ENCODE results near the gene CD6. TPM values are rescaled to one million over a fixed set of nuclear protein-coding genes. Genes with fewer than 3 reads are reported as not detected.

The CD6 gene
- total RNA-seq, 1 experiment from 2014 or later = 1.4 TPM

DNA sequence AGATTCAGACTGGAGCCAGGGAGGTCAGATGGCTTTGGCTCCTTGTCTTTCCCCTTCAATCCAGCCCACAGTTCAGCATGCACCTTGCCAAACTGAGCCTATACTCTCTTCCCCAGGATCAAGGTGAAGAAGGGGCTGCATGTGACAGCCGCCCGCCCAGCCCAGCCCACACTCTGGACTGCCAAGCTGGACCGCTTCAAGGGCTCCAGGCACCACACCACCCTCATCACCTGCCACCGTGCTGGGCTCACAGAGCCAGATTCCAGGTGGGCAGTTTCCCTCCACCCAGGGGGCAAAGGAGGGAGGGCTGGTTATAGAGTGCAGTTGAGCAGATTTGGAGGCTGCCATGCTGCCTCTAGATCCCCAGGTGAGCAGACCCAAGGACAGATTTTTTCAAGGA lies 41.1 kb upstream of the CD6 start:
- Histone ChIP-seq H3K4me3 (replicated peaks in 1 of 2; ENCODE audit: low read depth in 1 of 2, low read length in 2 of 2) (no peak overlapping the region), H3K9me3 (ENCODE audit: control insufficient read depth in 1 of 2, insufficient read depth in 1 of 2, low read depth in 1 of 2, low read length in 2 of 2) (no peaks in the 10 kb centered on the region), H3K36me3 (ENCODE audit: control insufficient read depth in 1 of 2, insufficient read depth in 2 of 2, low read length in 2 of 2) (peaks cover 13 to 25% of the 10 kb centered on the region in 2 experiments; a peak in 3 of 4 replicates), H3K9me2 (ENCODE audit: insufficient read depth) (no peaks in the 10 kb centered on the region), H3K27ac (ENCODE audit: low read depth, low read length) (no peak overlapping the region), H3K79me2 (ENCODE audit: insufficient read depth, low read length) (no peaks in the 10 kb centered on the region; the same call in 1 of the 2 replicates), H2AFZ (ENCODE audit: low read depth, low read length, poor library complexity, severe bottlenecking) (no peak overlapping the region), H3K4me2 (ENCODE audit: low read length) (no peak overlapping the region), H3K9ac (ENCODE audit: low read length) (no peak overlapping the region), H3K27me3 (ENCODE audit: insufficient read depth, low read length) (no peaks in the 10 kb centered on the region), H4K20me1 (ENCODE audit: insufficient read depth) (no peaks in the 10 kb centered on the region), H3K4me1 (ENCODE audit: control insufficient read depth in 1 of 2, insufficient read depth in 2 of 2, low read length in 2 of 2) (peaks cover 8% of the 10 kb centered on the region in 2 experiments)
- POLR2A ChIA-PET = no interaction called here
- RAD21 ChIA-PET (ENCODE audit: low non-redundant PET in 1 of 2, low total read pairs in 2 of 2, uncharacterized antibody in 2 of 2, unreplicated experiment in 2 of 2) = no interaction called here
- intact Hi-C loops (cut with micrococcal nuclease) = no loop called here
- BruUV-seq (replicated peaks) = no TSS peak
- no peak for DNase-seq (ENCODE audit: low read depth, low spot score)
- CTCF ChIA-PET = no interaction called here
- no peak for TF ChIP-seq POLR2A (IDR thresholded peaks at IDR 0.05; ENCODE audit: borderline replicate concordance, extremely low read depth, insufficient read depth, insufficient read length)
- no peak for TF ChIP-seq EZH2 (IDR thresholded peaks at IDR 0.05)
- TF ChIP-seq, protein P1, sequence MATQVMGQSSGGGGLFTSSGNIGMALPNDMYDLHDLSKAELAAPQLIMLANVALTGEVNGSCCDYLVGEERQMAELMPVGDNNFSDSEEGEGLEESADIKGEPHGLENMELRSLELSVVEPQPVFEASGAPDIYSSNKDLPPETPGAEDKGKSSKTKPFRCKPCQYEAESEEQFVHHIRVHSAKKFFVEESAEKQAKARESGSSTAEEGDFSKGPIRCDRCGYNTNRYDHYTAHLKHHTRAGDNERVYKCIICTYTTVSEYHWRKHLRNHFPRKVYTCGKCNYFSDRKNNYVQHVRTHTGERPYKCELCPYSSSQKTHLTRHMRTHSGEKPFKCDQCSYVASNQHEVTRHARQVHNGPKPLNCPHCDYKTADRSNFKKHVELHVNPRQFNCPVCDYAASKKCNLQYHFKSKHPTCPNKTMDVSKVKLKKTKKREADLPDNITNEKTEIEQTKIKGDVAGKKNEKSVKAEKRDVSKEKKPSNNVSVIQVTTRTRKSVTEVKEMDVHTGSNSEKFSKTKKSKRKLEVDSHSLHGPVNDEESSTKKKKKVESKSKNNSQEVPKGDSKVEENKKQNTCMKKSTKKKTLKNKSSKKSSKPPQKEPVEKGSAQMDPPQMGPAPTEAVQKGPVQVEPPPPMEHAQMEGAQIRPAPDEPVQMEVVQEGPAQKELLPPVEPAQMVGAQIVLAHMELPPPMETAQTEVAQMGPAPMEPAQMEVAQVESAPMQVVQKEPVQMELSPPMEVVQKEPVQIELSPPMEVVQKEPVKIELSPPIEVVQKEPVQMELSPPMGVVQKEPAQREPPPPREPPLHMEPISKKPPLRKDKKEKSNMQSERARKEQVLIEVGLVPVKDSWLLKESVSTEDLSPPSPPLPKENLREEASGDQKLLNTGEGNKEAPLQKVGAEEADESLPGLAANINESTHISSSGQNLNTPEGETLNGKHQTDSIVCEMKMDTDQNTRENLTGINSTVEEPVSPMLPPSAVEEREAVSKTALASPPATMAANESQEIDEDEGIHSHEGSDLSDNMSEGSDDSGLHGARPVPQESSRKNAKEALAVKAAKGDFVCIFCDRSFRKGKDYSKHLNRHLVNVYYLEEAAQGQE (IDR thresholded peaks at IDR 0.05; ENCODE audit: low read depth) = no peak
- no peak for TF ChIP-seq ELF1 (IDR thresholded peaks at IDR 0.05; ENCODE audit: borderline replicate concordance, low read depth)
- TF ChIP-seq SIN3A (IDR thresholded peaks at IDR 0.05; ENCODE audit: low read depth) = no peak
- no peak for ATAC-seq

DNA sequence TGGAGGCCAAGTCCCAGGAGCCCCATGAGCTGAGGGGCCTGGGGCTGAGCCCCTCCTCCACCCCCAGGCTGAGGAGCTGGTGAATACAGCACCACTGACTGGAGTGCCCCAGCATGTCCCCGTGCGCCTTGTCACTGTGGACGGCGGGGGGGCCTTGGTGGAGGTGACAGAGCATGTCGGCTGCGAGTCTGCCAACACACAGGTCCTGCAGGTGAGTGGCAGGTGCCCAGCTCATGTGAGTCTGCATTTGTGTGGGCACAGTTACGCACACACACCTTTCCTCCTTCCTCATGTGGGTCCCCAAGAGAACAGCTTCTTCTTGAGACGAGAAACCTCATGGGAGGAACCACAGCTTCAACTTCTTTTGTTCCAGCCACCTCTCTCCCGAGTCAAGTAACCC lies 39.6 kb upstream of the CD6 start:
- Histone ChIP-seq H3K79me2 (ENCODE audit: insufficient read depth, low read length) (no peaks in the 10 kb centered on the region), H3K36me3 (ENCODE audit: control insufficient read depth in 1 of 2, insufficient read depth in 2 of 2, low read length in 2 of 2) (peaks cover 9 to 19% of the 10 kb centered on the region in 2 experiments; a peak in 3 of 4 replicates), H2AFZ (ENCODE audit: low read depth, low read length, poor library complexity, severe bottlenecking) (no peak overlapping the region), H3K4me2 (ENCODE audit: low read length) (no peak overlapping the region), H4K20me1 (ENCODE audit: insufficient read depth) (no peaks in the 10 kb centered on the region), H3K9me3 (ENCODE audit: control insufficient read depth in 1 of 2, insufficient read depth in 1 of 2, low read depth in 1 of 2, low read length in 2 of 2) (no peaks in the 10 kb centered on the region), H3K9me2 (ENCODE audit: insufficient read depth) (no peaks in the 10 kb centered on the region), H3K27me3 (ENCODE audit: insufficient read depth, low read length) (no peaks in the 10 kb centered on the region), H3K9ac (ENCODE audit: low read length) (no peak overlapping the region), H3K4me1 (ENCODE audit: control insufficient read depth in 1 of 2, insufficient read depth in 2 of 2, low read length in 2 of 2) (no peaks in the 10 kb centered on the region), H3K4me3 (replicated peaks in 1 of 2; ENCODE audit: low read depth in 1 of 2, low read length in 2 of 2) (no peak overlapping the region), H3K27ac (ENCODE audit: low read depth, low read length) (no peak overlapping the region)
- ChIA-PET POLR2A (no interaction called here), RAD21 (ENCODE audit: low non-redundant PET in 1 of 2, low total read pairs in 2 of 2, uncharacterized antibody in 2 of 2, unreplicated experiment in 2 of 2) (no interaction called here), CTCF (no interaction called here)
- DNase-seq (ENCODE audit: low read depth, low spot score) = no peak
- intact Hi-C loops (cut with micrococcal nuclease) = no loop called here
- BruUV-seq (replicated peaks) = no TSS peak
- no peak for ATAC-seq
- TF ChIP-seq, protein P1 (IDR thresholded peaks at IDR 0.05; ENCODE audit: low read depth) = no peak
- TF ChIP-seq, protein P2, sequence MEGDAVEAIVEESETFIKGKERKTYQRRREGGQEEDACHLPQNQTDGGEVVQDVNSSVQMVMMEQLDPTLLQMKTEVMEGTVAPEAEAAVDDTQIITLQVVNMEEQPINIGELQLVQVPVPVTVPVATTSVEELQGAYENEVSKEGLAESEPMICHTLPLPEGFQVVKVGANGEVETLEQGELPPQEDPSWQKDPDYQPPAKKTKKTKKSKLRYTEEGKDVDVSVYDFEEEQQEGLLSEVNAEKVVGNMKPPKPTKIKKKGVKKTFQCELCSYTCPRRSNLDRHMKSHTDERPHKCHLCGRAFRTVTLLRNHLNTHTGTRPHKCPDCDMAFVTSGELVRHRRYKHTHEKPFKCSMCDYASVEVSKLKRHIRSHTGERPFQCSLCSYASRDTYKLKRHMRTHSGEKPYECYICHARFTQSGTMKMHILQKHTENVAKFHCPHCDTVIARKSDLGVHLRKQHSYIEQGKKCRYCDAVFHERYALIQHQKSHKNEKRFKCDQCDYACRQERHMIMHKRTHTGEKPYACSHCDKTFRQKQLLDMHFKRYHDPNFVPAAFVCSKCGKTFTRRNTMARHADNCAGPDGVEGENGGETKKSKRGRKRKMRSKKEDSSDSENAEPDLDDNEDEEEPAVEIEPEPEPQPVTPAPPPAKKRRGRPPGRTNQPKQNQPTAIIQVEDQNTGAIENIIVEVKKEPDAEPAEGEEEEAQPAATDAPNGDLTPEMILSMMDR (IDR thresholded peaks at IDR 0.05 in 2 of 3, conservative IDR thresholded peaks at IDR 0.05 in 1 of 3; ENCODE audit: borderline replicate concordance in 1 of 3, insufficient read depth in 1 of 3, low read depth in 2 of 3, low read length in 2 of 3) = no peak
- TF ChIP-seq, protein P3, sequence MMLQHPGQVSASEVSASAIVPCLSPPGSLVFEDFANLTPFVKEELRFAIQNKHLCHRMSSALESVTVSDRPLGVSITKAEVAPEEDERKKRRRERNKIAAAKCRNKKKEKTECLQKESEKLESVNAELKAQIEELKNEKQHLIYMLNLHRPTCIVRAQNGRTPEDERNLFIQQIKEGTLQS (IDR thresholded peaks at IDR 0.05) = no peak
- TF ChIP-seq RAD21 (IDR thresholded peaks at IDR 0.05; ENCODE audit: low read depth) (no peak), SIN3A (IDR thresholded peaks at IDR 0.05; ENCODE audit: low read depth) (no peak)

All from HCT116 (cell line).